Keratinocyte (primary cell): ENCODE measurements around the gene QRICH2. TPM values are rescaled to one million over a fixed set of nuclear protein-coding genes. Genes with fewer than 3 reads are reported as not detected.
"Not testable (repeated sequence)": the region's sequence is repeated elsewhere in the genome, so short reads cannot be mapped to it uniquely, and the experiment has no call there.

Source experiments
- DNase-seq: peaks from one replicate; pipeline ENCODE4 v3.0.0-alpha.2; 2011; ENCODE audit warnings: low read depth, missing footprints, low spot score
- FAIRE-seq: peaks from 2 replicates; lab custom pipeline; 2011; peaks lifted over from hg19 to GRCh38; lab: Jason Lieb, UNC
- H2AFZ ChIP-seq: 2 replicates; pipeline ENCODE4 v1.6.0; 2012; ENCODE audit warnings: low read length, control low read depth, inconsistent platforms; ENCODE audit not compliant: control insufficient read depth
- H3K27ac ChIP-seq: 2 replicates; pipeline ENCODE4 v1.5.1; 2011; ENCODE audit warnings: low read length; ENCODE audit not compliant: control insufficient read depth, insufficient read depth
- H3K27me3 ChIP-seq: 3 replicates; pipeline ENCODE4 v1.6.0; 2011; ENCODE audit warnings: low read length; ENCODE audit not compliant: control insufficient read depth, insufficient read depth; ENCODE audit errors: extremely low read depth
- H3K36me3 ChIP-seq, 2 experiments: 2 replicates in 1 of 2; 3 replicates in 1 of 2; pipeline ENCODE4 v1.5.1; 2011; ENCODE audit warnings: low read length in 2 of 2, mild to moderate bottlenecking in 1 of 2; ENCODE audit not compliant: control insufficient read depth in 2 of 2, insufficient read depth in 2 of 2; ENCODE audit errors: extremely low read depth in 1 of 2
- H3K4me1 ChIP-seq: 3 replicates; pipeline ENCODE4 v1.5.1; 2011; ENCODE audit warnings: low read length; ENCODE audit not compliant: control insufficient read depth, insufficient read depth; ENCODE audit errors: extremely low read depth
- H3K4me2 ChIP-seq: 3 replicates; pipeline ENCODE4 v1.6.0; 2011; ENCODE audit warnings: low read depth, low read length; ENCODE audit not compliant: control insufficient read depth, insufficient read depth; ENCODE audit errors: extremely low read depth
- H3K4me3 ChIP-seq, 3 experiments: fragments of 200-600 bp in 1 of 3; sonication (generic) in 1 of 3; 2 replicates in 2 of 3; 3 replicates in 1 of 3; pipeline ENCODE4 v1.5.1; 2011 to 2016; ENCODE audit warnings: low read length in 3 of 3, mild to moderate bottlenecking in 3 of 3, control low read depth in 2 of 3, inconsistent platforms in 1 of 3, low read depth in 1 of 3, mixed read lengths in 1 of 3, mixed run types in 1 of 3, moderate library complexity in 1 of 3; ENCODE audit not compliant: control insufficient read depth in 2 of 3, insufficient read depth in 2 of 3; ENCODE audit errors: extremely low read depth in 1 of 3
- H3K79me2 ChIP-seq: 2 replicates; pipeline ENCODE4 v1.6.0; 2012; ENCODE audit warnings: low read length; ENCODE audit not compliant: control insufficient read depth, insufficient read depth
- H3K9ac ChIP-seq: 3 replicates; pipeline ENCODE4 v1.6.0; 2011; ENCODE audit warnings: low read length; ENCODE audit not compliant: control insufficient read depth, insufficient read depth; ENCODE audit errors: extremely low read depth
- H3K9me1 ChIP-seq: 3 replicates; pipeline ENCODE4 v1.6.0; 2011; ENCODE audit warnings: low read length; ENCODE audit not compliant: control insufficient read depth, insufficient read depth; ENCODE audit errors: extremely low read depth
- H3K9me3 ChIP-seq: 2 replicates; pipeline ENCODE4 v1.5.1; 2012; ENCODE audit warnings: low read depth, low read length; ENCODE audit not compliant: control insufficient read depth
- H4K20me1 ChIP-seq: 3 replicates; pipeline ENCODE4 v1.6.0; 2011; ENCODE audit warnings: low read length; ENCODE audit not compliant: control insufficient read depth, insufficient read depth; ENCODE audit errors: extremely low read depth
- EZH2 ChIP-seq: IDR thresholded peaks from one replicate; pipeline ENCODE4 v1.6.1; 2012; ENCODE audit warnings: inconsistent platforms, mild to moderate bottlenecking, low read length, moderate library complexity
- dilution Hi-C: fragments of 300-500 bp; cut with MboI; formaldehyde crosslinking; loops from one replicate; pipeline ENCODE4 v1.7.0; 2020; ENCODE audit warnings: low sequenced_read_pairs; ENCODE audit not compliant: extremely low pct_ligation_motif_present
- polyA plus RNA-seq, 5 experiments: library from polyadenylated mRNA; depleted of rRNA in 3 of 5; stranded (reverse) in 3 of 5; stranded (forward) in 1 of 5; unstranded in 1 of 5; fragments of >200 nt; gene quantifications; 1 replicate in 1 of 5; 2 replicates in 3 of 5; 3 replicates in 1 of 5; pipeline versions ENCODE4 v1.2.1 to v1.2.3, GENCODE V29; 2011 to 2012; ENCODE audit warnings: missing spikeins in 2 of 5, low read depth in 1 of 5, low replicate concordance in 1 of 5
- TF ChIP-seq, protein P1 (sequence below), 3 experiments: IDR thresholded peaks in 1 of 3; conservative IDR thresholded peaks in 1 of 3; optimal IDR thresholded peaks in 1 of 3; 2 replicates in 2 of 3; 3 replicates in 1 of 3; pipeline versions ENCODE3 to v1.5.1; 2011; ENCODE audit warnings: low read length in 3 of 3, mild to moderate bottlenecking in 3 of 3, moderate library complexity in 2 of 3, control low read depth in 1 of 3, inconsistent platforms in 1 of 3; ENCODE audit not compliant: insufficient read depth in 2 of 3; ENCODE audit errors: extremely low read depth in 1 of 3

Gene QRICH2
- polyA plus RNA-seq, 1 donor (not counting 4 experiments of a cell fraction or from before 2014, with no cell fraction given), result 1.6 TPM

DNA sequence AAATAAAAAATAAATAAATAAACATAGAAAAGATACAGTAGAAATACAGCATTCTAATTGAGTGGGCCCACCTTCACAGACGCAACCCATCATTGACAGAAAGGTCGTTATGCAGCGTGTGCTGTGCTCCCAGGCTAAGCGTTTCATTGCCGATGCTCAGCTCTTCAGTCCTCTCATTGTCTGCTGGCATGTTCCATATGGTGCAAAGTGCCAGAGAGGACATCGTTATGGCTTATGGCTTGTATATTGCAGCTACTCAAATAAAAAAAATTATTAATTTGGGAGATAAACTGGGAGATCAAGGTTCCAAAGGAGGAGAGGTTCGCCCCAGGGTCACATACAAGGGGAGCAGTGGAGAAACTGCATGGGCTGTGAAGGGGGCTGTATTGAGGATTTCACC is 54.2 kb downstream of the QRICH2 start:
- TF ChIP-seq, protein P1, sequence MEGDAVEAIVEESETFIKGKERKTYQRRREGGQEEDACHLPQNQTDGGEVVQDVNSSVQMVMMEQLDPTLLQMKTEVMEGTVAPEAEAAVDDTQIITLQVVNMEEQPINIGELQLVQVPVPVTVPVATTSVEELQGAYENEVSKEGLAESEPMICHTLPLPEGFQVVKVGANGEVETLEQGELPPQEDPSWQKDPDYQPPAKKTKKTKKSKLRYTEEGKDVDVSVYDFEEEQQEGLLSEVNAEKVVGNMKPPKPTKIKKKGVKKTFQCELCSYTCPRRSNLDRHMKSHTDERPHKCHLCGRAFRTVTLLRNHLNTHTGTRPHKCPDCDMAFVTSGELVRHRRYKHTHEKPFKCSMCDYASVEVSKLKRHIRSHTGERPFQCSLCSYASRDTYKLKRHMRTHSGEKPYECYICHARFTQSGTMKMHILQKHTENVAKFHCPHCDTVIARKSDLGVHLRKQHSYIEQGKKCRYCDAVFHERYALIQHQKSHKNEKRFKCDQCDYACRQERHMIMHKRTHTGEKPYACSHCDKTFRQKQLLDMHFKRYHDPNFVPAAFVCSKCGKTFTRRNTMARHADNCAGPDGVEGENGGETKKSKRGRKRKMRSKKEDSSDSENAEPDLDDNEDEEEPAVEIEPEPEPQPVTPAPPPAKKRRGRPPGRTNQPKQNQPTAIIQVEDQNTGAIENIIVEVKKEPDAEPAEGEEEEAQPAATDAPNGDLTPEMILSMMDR (optimal IDR thresholded peaks at IDR 0.05 in 1 of 3, IDR thresholded peaks at IDR 0.05 in 1 of 3, conservative IDR thresholded peaks at IDR 0.05 in 1 of 3; ENCODE audit: extremely low read depth in 1 of 3, insufficient read depth in 2 of 3, low read length in 3 of 3), result no peak
- no peak for TF ChIP-seq EZH2
- H3K9ac ChIP-seq, result no peak overlapping the region
- dilution Hi-C loops, result no loop called here
- H3K4me1 ChIP-seq, result peaks cover 12% of the 10 kb centered on the region
- no peaks in the 10 kb centered on the region for H3K79me2 ChIP-seq
- H3K4me3 ChIP-seq, result no peak overlapping the region
- H3K27me3 ChIP-seq, result no peaks in the 10 kb centered on the region
- H3K36me3 ChIP-seq, result no peaks in the 10 kb centered on the region
- no peak for FAIRE-seq
- no peak overlapping the region for H3K27ac ChIP-seq
- no peaks in the 10 kb centered on the region for H3K9me1 ChIP-seq
- no peaks in the 10 kb centered on the region for H4K20me1 ChIP-seq
- no peaks in the 10 kb centered on the region for H3K9me3 ChIP-seq
- DNase-seq, result no peak
- H3K4me2 ChIP-seq, result no peak overlapping the region
- H2AFZ ChIP-seq, result no peak overlapping the region

GRCh38 chr17:76252967-76253766 is 54.9 kb downstream of the QRICH2 start:
- H3K9ac ChIP-seq, H3K9me1 ChIP-seq, H2AFZ ChIP-seq, H3K27ac ChIP-seq, H3K4me2 ChIP-seq, H3K79me2 ChIP-seq, FAIRE-seq, H3K36me3 ChIP-seq, DNase-seq, H4K20me1 ChIP-seq, H3K9me3 ChIP-seq, H3K4me3 ChIP-seq, dilution Hi-C loops, H3K27me3 ChIP-seq: not testable (repeated sequence)
- H3K4me1 ChIP-seq, result peaks cover 12% of the 10 kb centered on the region
